Measurements from ENCODE around the gene NTNG2. TPM values are rescaled to one million over a fixed set of nuclear protein-coding genes. Genes with fewer than 3 reads are reported as not detected.

Gene NTNG2
- total and polyA plus RNA-seq, 2 of the 13 experiments (the other 11 are each of a cell fraction or from before 2014, with no cell fraction given): 0.02 to 0.36 TPM

DNA sequence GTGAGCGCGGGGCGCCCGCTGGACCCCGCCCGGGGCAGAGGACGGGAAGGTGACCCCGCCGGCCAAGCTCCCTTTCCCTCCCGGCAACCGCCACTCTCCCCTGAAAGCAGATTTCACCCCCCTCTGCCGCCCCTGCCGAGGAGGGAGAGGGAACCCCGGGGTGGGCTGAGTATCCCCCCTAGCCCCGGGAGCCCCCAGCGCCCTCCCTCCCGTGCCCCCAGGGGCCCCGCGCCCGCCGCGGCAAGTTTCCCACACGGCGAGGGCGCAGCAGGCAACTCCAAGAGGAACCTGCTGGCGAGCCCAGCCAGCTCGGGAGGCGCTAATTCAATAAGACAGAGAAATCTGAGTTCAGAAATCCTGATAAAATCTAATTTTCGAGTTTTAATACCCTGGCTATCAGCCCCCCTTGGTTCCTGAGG is 1.6 kb downstream of the NTNG2 start (continued):
- TF ChIP-seq, protein P1, sequence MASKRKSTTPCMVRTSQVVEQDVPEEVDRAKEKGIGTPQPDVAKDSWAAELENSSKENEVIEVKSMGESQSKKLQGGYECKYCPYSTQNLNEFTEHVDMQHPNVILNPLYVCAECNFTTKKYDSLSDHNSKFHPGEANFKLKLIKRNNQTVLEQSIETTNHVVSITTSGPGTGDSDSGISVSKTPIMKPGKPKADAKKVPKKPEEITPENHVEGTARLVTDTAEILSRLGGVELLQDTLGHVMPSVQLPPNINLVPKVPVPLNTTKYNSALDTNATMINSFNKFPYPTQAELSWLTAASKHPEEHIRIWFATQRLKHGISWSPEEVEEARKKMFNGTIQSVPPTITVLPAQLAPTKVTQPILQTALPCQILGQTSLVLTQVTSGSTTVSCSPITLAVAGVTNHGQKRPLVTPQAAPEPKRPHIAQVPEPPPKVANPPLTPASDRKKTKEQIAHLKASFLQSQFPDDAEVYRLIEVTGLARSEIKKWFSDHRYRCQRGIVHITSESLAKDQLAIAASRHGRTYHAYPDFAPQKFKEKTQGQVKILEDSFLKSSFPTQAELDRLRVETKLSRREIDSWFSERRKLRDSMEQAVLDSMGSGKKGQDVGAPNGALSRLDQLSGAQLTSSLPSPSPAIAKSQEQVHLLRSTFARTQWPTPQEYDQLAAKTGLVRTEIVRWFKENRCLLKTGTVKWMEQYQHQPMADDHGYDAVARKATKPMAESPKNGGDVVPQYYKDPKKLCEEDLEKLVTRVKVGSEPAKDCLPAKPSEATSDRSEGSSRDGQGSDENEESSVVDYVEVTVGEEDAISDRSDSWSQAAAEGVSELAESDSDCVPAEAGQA (IDR thresholded peaks at IDR 0.05; ENCODE audit: low read depth): no peak
- TF ChIP-seq, protein P1 (CRISPR knock-in tag; IDR thresholded peaks at IDR 0.05; ENCODE audit: borderline replicate concordance): no peak
- TF ChIP-seq HHEX (CRISPR knock-in tag; IDR thresholded peaks at IDR 0.05): no peak

DNA sequence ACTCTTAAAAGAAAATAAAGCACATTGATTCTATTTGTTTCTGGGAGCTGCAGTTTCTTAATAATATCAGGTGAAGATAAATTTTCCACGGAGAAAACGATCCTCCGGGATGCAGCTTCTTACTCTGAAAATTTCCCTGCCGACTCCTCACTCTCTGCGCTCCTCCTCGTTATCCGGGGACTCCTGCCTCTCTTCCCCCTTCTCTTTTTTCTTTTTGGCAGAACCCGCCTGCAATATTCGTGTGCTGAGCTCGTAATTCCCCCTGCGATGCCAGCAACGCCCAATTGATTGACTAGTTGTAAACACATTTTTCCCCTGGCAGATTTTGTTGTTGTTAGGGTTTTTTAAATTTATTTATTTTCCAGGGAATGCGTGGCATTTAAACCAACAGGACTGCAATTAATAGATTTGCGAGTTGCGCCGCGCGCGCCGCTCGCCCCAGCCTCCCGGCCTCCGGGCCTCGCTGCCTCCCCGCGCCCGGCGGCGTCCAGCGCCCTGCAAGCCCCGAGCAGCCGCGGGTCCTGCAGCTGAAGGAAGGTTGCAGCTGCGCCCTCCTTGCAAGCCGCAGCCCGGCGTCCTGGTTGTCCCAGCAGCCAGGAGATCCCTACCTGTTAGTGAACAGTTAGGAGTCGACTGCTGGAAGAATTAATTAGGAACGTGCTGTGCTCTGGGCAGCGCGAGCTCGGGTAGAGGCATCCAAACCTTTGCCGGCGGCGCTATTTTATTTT is 2.2 kb downstream of the NTNG2 start:
- Histone ChIP-seq H3K9ac (ENCODE audit: insufficient read depth, low read depth, low read length) (no peak overlapping the region), H3K36me3 (replicated peaks in 1 of 2; ENCODE audit: control insufficient read depth in 1 of 2, insufficient read depth in 2 of 2, low read length in 2 of 2) (no peaks in the 10 kb centered on the region), H3K4me3 (replicated peaks in 1 of 3; ENCODE audit: insufficient read depth in 1 of 3, low read depth in 2 of 3, low read length in 3 of 3) (no peak overlapping the region), H4K20me1 (ENCODE audit: insufficient read depth, low read length) (peaks cover 17% of the 10 kb centered on the region; the same call in 1 of the 2 replicates), H3K27ac (ENCODE audit: extremely low read length, insufficient read depth, low read length) (no peak overlapping the region), H3K4me2 (ENCODE audit: low read depth, low read length) (no peak overlapping the region), H3K27me3 (ENCODE audit: control insufficient read depth in 1 of 2, insufficient read depth in 2 of 2, low read length in 2 of 2) (peaks cover 13 to 94% of the 10 kb centered on the region in 2 experiments), H3K9me3 (ENCODE audit: low read length) (no peaks in the 10 kb centered on the region), H2AFZ (ENCODE audit: low read length) (no peak overlapping the region), H3K4me1 (ENCODE audit: insufficient read depth, low read length) (peaks cover 7% of the 10 kb centered on the region), H3K79me2 (ENCODE audit: insufficient read depth, low read length) (no peaks in the 10 kb centered on the region)
- in situ Hi-C loops (cut with HindIII; ENCODE audit: extremely low pct_ligation_motif_present, low pct_unique_long_range_greater_than_20kb) (no loop called here), intact Hi-C loops (cut with micrococcal nuclease; ENCODE audit: unreplicated experiment) (no loop called here)
- ATAC-seq (no peak), DNase-seq (ENCODE audit: low spot score) (no peak), FAIRE-seq (no peak)
- CTCF ChIA-PET (ENCODE audit: low intra/inter-chr PET ratio, low total read pairs): no interaction called here
- POLR2A ChIA-PET: no interaction called here
- WGBS (ENCODE audit: low lambda C conversion rate): 57% methylated on average over 43 of the region's 45 CpGs
- no TSS peak for BruUV-seq (replicated peaks)
- peak; percentile 34; the same call in 1 of the 2 replicates for TF ChIP-seq EZH2 (conservative IDR thresholded peaks at IDR 0.05; ENCODE audit: low read depth, low read length)
- TF ChIP-seq CBX2 (IDR thresholded peaks at IDR 0.05; ENCODE audit: low read depth, low read length): peak; percentile 88
- TF ChIP-seq CBX2 (CRISPR knock-in tag; IDR thresholded peaks at IDR 0.05; ENCODE audit: low read depth): no peak
- no peak for TF ChIP-seq CENPX (CRISPR knock-in tag; IDR thresholded peaks at IDR 0.05)

Measured in HepG2 (cell line).